NCI-H187 (cell line): ENCODE measurements around the gene C1GALT1.

ENCODE experiments used
- DNase-seq, 2 experiments: peaks; one replicate each; lab custom pipeline; 2025; lab: John Stamatoyannopoulos, UW

C1GALT1 gene

DNA sequence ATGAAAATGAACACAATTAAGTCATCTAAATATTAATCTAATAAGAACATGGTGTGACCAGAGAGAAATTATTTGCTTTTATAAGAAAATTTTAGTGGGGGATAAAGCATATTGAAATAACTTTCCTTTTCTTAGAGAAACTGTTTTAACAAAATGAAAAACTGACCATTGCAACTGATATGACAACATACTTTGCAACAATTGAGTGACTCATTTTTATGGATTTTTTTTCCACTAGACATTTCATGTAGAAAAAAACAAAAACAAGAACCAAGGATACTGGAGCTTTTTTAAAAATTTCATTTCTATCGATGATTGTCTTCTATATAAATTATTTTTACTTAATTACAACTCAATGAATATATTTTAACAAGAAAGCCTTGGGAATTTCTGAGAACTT, 90.0 kb downstream of the C1GALT1 start:
- no peak for DNase-seq

DNA sequence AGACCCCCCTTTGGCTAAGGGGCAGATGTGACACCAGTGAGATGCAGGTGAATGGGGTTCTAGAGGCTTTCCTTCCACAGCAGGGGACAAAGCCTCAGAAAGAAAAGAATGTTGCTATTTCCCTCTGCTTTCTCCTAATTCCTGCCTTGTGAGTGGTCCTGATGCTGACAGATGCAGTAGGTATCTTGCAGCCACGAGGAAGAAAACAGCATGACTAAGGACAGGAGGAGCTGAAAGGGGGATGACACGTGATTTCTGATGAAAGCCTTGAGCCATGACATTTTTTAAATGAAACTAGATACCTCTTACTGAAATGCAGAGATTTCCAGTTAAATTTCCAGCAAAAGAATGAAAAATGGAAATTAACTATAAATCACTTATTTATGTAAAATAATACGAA, 92.4 kb downstream of the C1GALT1 start:
- DNase-seq, result no peak

DNA sequence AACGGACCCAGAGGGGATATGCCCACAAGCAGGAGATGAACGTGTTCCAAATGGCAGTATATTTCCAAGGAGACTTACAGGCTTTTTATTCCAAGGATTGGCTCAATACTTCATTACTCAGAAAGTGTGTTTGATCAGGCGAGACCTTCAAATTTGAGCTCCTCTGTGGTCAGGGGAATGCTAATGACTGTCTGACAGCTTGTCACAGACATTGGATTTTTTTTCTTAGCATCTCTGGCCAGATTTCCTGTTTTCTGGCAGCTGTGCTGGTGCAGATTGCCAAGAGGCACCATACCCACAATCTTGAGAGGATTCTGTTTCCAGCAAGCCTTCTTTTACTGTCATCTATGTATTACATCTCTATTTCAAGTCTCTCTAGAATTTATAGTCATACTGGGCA, 93.8 kb downstream of the C1GALT1 start:
- DNase-seq, result no peak

DNA sequence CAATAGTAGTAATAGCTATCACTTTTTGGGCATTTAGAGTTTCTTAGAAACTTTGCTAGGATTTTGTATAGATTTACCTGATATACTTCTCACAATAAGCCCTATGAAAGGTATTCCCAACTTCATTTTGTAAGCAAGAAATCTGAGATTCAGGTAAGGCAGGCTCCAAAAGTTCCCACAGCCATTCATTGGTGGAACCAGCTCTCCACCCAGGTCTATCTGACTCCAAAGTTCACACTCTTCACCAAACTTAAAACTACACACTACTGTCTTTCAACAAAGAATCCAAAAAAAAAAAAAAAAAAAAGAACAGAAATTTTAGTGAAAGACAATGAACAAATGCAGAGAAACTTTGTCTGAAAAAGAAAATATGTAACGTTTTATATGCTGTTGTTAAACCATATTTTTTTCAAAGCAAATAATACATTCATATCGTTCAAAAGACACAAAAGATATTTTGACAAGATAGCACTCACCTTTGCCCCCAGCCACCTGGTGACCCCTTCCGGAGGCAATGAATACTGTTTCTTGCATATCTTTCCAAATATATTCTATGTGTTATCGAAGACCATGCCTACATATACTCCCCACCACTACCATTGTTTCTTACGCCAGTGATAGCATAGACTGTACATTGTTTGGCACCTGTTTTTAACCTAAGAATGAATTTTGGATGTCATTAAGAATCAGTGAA, 108.2 kb downstream of the C1GALT1 start:
- no peak for DNase-seq

DNA sequence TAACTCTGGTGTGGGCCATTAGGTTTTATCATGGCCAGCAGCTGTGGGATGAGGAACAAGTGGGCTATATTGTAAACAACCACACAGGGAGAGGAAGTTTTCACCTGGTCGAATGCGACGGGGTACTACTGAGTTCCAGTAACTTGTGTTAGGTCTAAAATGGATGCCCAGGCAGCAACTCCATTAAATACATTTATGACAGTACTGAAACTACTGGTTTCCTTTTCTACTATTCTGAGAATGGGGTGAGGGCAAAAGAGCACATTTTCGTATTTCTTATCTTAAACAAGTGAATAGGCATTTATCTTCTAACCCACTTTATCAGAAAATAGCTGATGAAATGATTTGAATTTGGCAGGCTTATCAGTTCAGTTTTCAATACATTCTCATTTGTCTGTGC, 109.7 kb downstream of the C1GALT1 start:
- no peak for DNase-seq

DNA sequence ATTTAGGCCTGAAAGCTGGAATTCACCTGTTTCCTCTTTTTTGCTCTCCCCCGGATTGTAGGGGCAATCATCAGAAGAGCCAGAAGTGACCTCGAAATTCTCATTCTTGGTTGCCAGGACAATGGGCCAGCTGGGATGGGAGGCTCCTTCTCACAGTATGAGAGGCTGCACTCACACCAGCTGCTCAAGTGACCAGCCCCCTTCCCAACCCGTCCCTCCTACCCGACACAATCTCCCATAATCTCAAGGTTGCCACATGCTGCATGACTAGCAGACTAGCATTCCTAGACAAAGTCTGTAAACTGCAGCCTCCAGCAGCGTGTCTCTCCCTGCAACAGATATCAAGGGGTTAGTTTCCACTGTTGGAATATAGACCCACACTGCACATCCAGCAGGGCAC, 110.3 kb downstream of the C1GALT1 start:
- DNase-seq, result no peak

DNA sequence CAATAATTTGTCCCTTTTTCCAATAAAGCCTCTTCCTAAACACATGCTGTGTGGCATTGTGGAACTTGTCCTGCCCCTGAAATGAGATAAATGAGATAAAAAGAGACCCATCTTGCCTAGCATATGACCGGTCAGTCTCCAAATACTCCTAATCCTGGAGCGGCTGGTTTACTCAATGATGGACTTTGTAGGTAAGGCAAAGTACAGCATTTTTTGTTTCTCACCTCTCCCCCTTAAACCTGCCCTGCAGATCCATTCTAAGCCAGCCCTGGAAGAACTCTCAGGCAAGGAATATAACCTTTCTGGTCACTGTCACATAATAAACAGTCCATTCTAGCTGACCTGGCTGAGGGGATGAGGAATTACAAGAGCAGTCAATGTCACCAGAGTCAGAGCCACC, 110.7 kb downstream of the C1GALT1 start:
- DNase-seq, result no peak

DNA sequence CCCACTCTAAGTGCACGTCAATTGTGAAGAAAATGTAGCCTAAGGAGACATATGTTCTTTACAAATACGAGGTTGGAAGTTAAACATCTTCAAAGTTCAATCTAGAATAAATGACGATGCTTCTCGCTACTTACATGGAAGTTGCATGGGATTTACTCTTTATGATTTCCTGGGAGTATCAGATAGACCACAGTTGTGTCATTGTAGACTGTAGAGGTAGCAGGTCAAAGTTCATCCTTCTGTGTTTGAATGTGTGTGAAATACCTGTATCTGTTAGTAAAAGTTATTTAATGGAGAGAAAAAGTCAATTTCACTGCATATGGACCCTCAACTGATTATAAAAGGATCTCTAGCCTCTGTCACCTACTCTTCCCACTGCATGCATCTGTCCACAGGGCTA, 112.6 kb downstream of the C1GALT1 start:
- no peak for DNase-seq
